ENCODE results near the gene C3. TPM values are rescaled to one million over a fixed set of nuclear protein-coding genes. Genes with fewer than 3 reads are reported as not detected.
A peak's percentile ranks its signal among the peaks of the same experiment; 100 is the strongest.

The C3 gene
- total RNA-seq, 1 experiment from 2014 or later = 5.0 TPM

DNA sequence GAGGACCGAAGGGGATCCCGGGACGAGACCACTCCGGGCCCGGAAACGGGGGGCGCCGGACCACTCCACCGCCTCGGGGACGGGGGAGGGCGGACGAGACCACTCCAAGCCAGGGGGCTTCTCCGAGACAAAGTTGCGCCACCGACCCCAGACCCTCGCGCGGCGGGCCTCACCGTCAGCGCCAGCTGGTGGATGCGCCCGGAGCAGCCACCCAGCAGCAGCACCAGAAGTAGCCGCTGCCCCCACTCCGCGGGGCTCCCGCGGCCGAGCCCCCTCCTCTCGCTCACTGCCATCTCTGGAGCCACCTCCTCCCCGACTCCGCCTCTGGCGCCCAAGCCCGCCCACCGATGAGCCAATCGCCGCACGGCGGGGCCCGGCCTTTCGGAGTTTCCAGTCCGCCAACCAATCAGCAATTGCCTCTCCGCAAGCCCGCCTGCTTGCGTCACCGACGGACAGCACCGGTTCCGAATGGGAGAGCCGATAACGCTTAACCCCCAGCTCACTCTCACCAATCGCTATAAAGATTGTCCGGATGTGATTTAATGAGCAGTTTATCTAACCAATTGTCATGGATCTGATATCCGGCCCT lies 16.9 kb upstream of the C3 start, which contains the start of gene GPR108:
Gene GPR108, minus strand, starts transcription at position 297 of the 589 bp plus-strand sequence. Its CDS starts 4 bp downstream, at position 293.
- DNase-seq (ENCODE audit: low read depth, low spot score) = peak; percentile 99
- in situ Hi-C loops (cut with HindIII; ENCODE audit: low pct_unique_long_range_greater_than_20kb, low sequenced_read_pairs) = no loop called here
- Histone ChIP-seq H3K27ac (ENCODE audit: low read length) (peak within 1 kb of the TSS; percentile 92), H3K4me1 (ENCODE audit: control insufficient read depth, insufficient read depth, low read length) (peaks cover 15% of the 10 kb centered on the region), H3K36me3 (ENCODE audit: control insufficient read depth, insufficient read depth, low read length) (no peaks in the 10 kb centered on the region; the same call in 1 of the 2 replicates), H3K27me3 (ENCODE audit: control insufficient read depth, insufficient read depth, low read length) (no peaks in the 10 kb centered on the region), H3K9me3 (ENCODE audit: control insufficient read depth, insufficient read depth, low read depth, low read length) (no peaks in the 10 kb centered on the region), H3K4me3 (ENCODE audit: low read depth in 2 of 2, low read length in 2 of 2) (peak within 1 kb of the TSS; percentile 88 to 92)
- POLR2A ChIA-PET = interaction anchor here (0.5 kb wide), 1 partner anchor 46 kb away, joined by 12 read pairs; no protein-coding TSS in a partner anchor
- intact Hi-C loops (cut with micrococcal nuclease; ENCODE audit: unreplicated experiment) = no loop called here
- no TSS peak for BruUV-seq (replicated peaks)
- CTCF ChIA-PET = interaction anchor here (0.5 to 1.6 kb wide), 3 partner anchors 16 to 332 kb away, joined by 3 to 11 read pairs (median 5); partner anchors contain the start of gene ZNF557
- TF ChIP-seq SIN3A (IDR thresholded peaks at IDR 0.05; ENCODE audit: borderline replicate concordance, insufficient read depth, low read depth, low read length) (0 out of 2 replicates have a peak, but pooled peaks have one; percentile 27), TCF7L2 (IDR thresholded peaks at IDR 0.05; ENCODE audit: low read depth, low read length) (peak; percentile 77)
- TF ChIP-seq, protein P1, sequence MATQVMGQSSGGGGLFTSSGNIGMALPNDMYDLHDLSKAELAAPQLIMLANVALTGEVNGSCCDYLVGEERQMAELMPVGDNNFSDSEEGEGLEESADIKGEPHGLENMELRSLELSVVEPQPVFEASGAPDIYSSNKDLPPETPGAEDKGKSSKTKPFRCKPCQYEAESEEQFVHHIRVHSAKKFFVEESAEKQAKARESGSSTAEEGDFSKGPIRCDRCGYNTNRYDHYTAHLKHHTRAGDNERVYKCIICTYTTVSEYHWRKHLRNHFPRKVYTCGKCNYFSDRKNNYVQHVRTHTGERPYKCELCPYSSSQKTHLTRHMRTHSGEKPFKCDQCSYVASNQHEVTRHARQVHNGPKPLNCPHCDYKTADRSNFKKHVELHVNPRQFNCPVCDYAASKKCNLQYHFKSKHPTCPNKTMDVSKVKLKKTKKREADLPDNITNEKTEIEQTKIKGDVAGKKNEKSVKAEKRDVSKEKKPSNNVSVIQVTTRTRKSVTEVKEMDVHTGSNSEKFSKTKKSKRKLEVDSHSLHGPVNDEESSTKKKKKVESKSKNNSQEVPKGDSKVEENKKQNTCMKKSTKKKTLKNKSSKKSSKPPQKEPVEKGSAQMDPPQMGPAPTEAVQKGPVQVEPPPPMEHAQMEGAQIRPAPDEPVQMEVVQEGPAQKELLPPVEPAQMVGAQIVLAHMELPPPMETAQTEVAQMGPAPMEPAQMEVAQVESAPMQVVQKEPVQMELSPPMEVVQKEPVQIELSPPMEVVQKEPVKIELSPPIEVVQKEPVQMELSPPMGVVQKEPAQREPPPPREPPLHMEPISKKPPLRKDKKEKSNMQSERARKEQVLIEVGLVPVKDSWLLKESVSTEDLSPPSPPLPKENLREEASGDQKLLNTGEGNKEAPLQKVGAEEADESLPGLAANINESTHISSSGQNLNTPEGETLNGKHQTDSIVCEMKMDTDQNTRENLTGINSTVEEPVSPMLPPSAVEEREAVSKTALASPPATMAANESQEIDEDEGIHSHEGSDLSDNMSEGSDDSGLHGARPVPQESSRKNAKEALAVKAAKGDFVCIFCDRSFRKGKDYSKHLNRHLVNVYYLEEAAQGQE (IDR thresholded peaks at IDR 0.05; ENCODE audit: insufficient read depth in 1 of 2, low read depth in 2 of 2, low read length in 1 of 2) = no peak
- peak; percentile 81 for ATAC-seq

DNA sequence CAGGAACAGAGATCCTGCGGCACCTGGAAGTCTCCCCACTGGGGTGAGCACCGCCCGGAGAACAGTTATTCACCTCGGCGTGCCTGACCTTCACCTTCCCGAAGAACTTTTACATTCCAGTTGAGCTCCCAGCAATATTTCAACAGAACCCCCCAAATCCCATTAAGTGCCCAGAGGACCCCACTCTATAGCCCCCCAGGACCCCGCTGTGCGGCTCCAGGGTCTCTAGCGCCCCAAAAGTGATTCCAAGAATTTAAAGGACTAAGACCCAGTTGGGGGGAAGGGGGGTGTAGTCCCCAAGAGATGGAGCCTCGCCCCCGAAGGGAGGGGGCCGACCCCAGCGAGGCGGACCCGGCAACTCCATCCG lies 16.4 kb upstream of the C3 start:
- DNase-seq (ENCODE audit: low read depth, low spot score) (no peak), ATAC-seq (no peak)
- BruUV-seq (replicated peaks) = no TSS peak
- Histone ChIP-seq H3K36me3 (ENCODE audit: control insufficient read depth, insufficient read depth, low read length) (no peaks in the 10 kb centered on the region; the same call in 1 of the 2 replicates), H3K27ac (ENCODE audit: low read length) (peak overlapping the region; percentile 76), H3K4me1 (ENCODE audit: control insufficient read depth, insufficient read depth, low read length) (peaks cover 14% of the 10 kb centered on the region), H3K27me3 (ENCODE audit: control insufficient read depth, insufficient read depth, low read length) (no peaks in the 10 kb centered on the region), H3K4me3 (ENCODE audit: low read depth in 2 of 2, low read length in 2 of 2) (peak overlapping the region; percentile 88 to 92), H3K9me3 (ENCODE audit: control insufficient read depth, insufficient read depth, low read depth, low read length) (no peaks in the 10 kb centered on the region)
- intact Hi-C loops (cut with micrococcal nuclease; ENCODE audit: unreplicated experiment) (no loop called here), in situ Hi-C loops (cut with HindIII; ENCODE audit: low pct_unique_long_range_greater_than_20kb, low sequenced_read_pairs) (no loop called here)
- ChIA-PET CTCF (interaction anchor here (0.7 to 1.0 kb wide), 2 partner anchors 126 to 220 kb away, joined by 3 to 4 read pairs; no protein-coding TSS in a partner anchor), POLR2A (interaction anchor here (0.5 kb wide), 1 partner anchor 47 kb away, joined by 12 read pairs; no protein-coding TSS in a partner anchor)
- no peak for TF ChIP-seq SIN3A (IDR thresholded peaks at IDR 0.05; ENCODE audit: borderline replicate concordance, insufficient read depth, low read depth, low read length)
- TF ChIP-seq POLR2AphosphoS5 (IDR thresholded peaks at IDR 0.05; ENCODE audit: low read depth, low read length) = no peak
- TF ChIP-seq, protein P1 (IDR thresholded peaks at IDR 0.05; ENCODE audit: insufficient read depth in 1 of 2, low read depth in 2 of 2, low read length in 1 of 2) = no peak
- TF ChIP-seq, protein P2, sequence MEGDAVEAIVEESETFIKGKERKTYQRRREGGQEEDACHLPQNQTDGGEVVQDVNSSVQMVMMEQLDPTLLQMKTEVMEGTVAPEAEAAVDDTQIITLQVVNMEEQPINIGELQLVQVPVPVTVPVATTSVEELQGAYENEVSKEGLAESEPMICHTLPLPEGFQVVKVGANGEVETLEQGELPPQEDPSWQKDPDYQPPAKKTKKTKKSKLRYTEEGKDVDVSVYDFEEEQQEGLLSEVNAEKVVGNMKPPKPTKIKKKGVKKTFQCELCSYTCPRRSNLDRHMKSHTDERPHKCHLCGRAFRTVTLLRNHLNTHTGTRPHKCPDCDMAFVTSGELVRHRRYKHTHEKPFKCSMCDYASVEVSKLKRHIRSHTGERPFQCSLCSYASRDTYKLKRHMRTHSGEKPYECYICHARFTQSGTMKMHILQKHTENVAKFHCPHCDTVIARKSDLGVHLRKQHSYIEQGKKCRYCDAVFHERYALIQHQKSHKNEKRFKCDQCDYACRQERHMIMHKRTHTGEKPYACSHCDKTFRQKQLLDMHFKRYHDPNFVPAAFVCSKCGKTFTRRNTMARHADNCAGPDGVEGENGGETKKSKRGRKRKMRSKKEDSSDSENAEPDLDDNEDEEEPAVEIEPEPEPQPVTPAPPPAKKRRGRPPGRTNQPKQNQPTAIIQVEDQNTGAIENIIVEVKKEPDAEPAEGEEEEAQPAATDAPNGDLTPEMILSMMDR (IDR thresholded peaks at IDR 0.05) = no peak; the same call in 1 of the 2 replicates
- TF ChIP-seq TCF7L2 (IDR thresholded peaks at IDR 0.05; ENCODE audit: low read depth, low read length) = no peak

All from Panc1 (cell line).